Caco-2 (cell line): ENCODE measurements around the gene BDH1. TPM values are rescaled to one million over a fixed set of nuclear protein-coding genes. Genes with fewer than 3 reads are reported as not detected.

Experiments used
- BruUV-seq: library from RNA; stranded (reverse); fragments of 400-500 nt; replicated peaks from 2 replicates; lab custom pipeline; 2021; lab: Mats Ljungman, UMichigan
- CTCF ChIA-PET: fragments of 300-600 bp; sonication (Branson Sonifier 250); formaldehyde crosslinking; loops from one replicate; lab custom pipeline; 2022; ENCODE audit warnings: antibody characterized with exemption; lab: Charles Lee
- POLR2A ChIA-PET: fragments of 300-600 bp; sonication (Branson Sonifier 250); formaldehyde crosslinking; loops from one replicate; lab custom pipeline; 2022; ENCODE audit warnings: antibody characterized with exemption; lab: Charles Lee
- DNase-seq, 2 experiments: peaks; one replicate each; pipeline versions ENCODE4 v3.0.0 to v3.0.0-alpha.2; 2020 to 2022
- H3K27me3 ChIP-seq: replicated peaks from 2 replicates; pipeline ENCODE4 v1.6.0; 2011; ENCODE audit warnings: low read length; ENCODE audit not compliant: control insufficient read depth, insufficient read depth
- H3K36me3 ChIP-seq: 2 replicates; pipeline ENCODE4 v1.5.1; 2011; ENCODE audit warnings: low read length; ENCODE audit not compliant: control insufficient read depth, insufficient read depth
- H3K4me1 ChIP-seq: fragments of 250-450 bp; sonication (Bioruptor Pico); 2 replicates; pipeline ENCODE4 v1.5.1; 2020; ENCODE audit warnings: mild to moderate bottlenecking
- H3K4me3 ChIP-seq: 2 replicates; pipeline ENCODE4 v1.5.1; 2011; ENCODE audit warnings: low read depth, mild to moderate bottlenecking, control low read depth, low read length
- H3K9me3 ChIP-seq: fragments of 250-450 bp; sonication (Bioruptor Pico); 2 replicates; pipeline ENCODE4 v1.5.1; 2020; ENCODE audit warnings: mild to moderate bottlenecking, moderate library complexity
- H3K27ac Mint-ChIP-seq: one replicate; pipeline ENCODE4 v1.8.0; 2022; ENCODE audit warnings: mixed read lengths; ENCODE audit not compliant: unreplicated experiment
- H3K27me3 Mint-ChIP-seq: one replicate; pipeline ENCODE4 v1.8.0; 2022; ENCODE audit warnings: mixed read lengths; ENCODE audit not compliant: insufficient read depth, unreplicated experiment
- H3K36me3 Mint-ChIP-seq: one replicate; pipeline ENCODE4 v1.8.0; 2022; ENCODE audit warnings: mild to moderate bottlenecking, mixed read lengths; ENCODE audit not compliant: insufficient read depth, unreplicated experiment
- H3K4me1 Mint-ChIP-seq: one replicate; pipeline ENCODE4 v1.8.0; 2022; ENCODE audit warnings: low read depth, mixed read lengths; ENCODE audit not compliant: unreplicated experiment
- H3K4me3 Mint-ChIP-seq: one replicate; pipeline ENCODE4 v1.8.0; 2022; ENCODE audit warnings: mild to moderate bottlenecking, moderate library complexity, mixed read lengths; ENCODE audit not compliant: unreplicated experiment
- H3K9me3 Mint-ChIP-seq: one replicate; pipeline ENCODE4 v1.8.0; 2022; ENCODE audit warnings: mixed read lengths; ENCODE audit not compliant: unreplicated experiment
- intact Hi-C: fragments of 100-400 bp; cut with micrococcal nuclease; formaldehyde crosslinking; loops from one replicate; pipeline ENCODE4 v1.10.0; 2022; ENCODE audit not compliant: unreplicated experiment
- total RNA-seq: library from RNA; stranded (reverse); gene quantifications from 2 replicates; pipeline ENCODE4 v1.2.3, GENCODE V29; 2022
- TF ChIP-seq, protein P1 (sequence below), 2 experiments: fragments of 200-600 bp in 1 of 2; IDR thresholded peaks; 1 replicate in 1 of 2; 2 replicates in 1 of 2; pipeline versions ENCODE4 v1.5.1 to v1.8.0; 2011 to 2022; ENCODE audit warnings: antibody characterized with exemption in 1 of 2, control low read depth in 1 of 2, inconsistent platforms in 1 of 2, low read depth in 1 of 2, low read length in 1 of 2, mild to moderate bottlenecking in 1 of 2, moderate library complexity in 1 of 2; ENCODE audit not compliant: insufficient read depth in 1 of 2, severe bottlenecking in 1 of 2, unreplicated experiment in 1 of 2

Gene BDH1
- total RNA-seq, 1 experiment from 2014 or later = 41.8 TPM

- POLR2A ChIA-PET = no interaction called here
- Mint-ChIP-seq H3K36me3 (no peaks in the 10 kb centered on the region), H3K9me3 (no peaks in the 10 kb centered on the region), H3K27ac (no peak overlapping the region), H3K4me3 (no peak overlapping the region), H3K27me3 (no peaks in the 10 kb centered on the region), H3K4me1 (peaks cover 25% of the 10 kb centered on the region)
- CTCF ChIA-PET = no interaction called here
- intact Hi-C loops = no loop called here
- BruUV-seq = no TSS peak
- Histone ChIP-seq H3K36me3 (no peaks in the 10 kb centered on the region; the same call in 1 of the 2 replicates), H3K9me3 (no peaks in the 10 kb centered on the region), H3K27me3 (no peaks in the 10 kb centered on the region), H3K4me3 (no peak overlapping the region), H3K4me1 (peaks cover 31% of the 10 kb centered on the region)
- no peak for DNase-seq
- TF ChIP-seq, protein P1, sequence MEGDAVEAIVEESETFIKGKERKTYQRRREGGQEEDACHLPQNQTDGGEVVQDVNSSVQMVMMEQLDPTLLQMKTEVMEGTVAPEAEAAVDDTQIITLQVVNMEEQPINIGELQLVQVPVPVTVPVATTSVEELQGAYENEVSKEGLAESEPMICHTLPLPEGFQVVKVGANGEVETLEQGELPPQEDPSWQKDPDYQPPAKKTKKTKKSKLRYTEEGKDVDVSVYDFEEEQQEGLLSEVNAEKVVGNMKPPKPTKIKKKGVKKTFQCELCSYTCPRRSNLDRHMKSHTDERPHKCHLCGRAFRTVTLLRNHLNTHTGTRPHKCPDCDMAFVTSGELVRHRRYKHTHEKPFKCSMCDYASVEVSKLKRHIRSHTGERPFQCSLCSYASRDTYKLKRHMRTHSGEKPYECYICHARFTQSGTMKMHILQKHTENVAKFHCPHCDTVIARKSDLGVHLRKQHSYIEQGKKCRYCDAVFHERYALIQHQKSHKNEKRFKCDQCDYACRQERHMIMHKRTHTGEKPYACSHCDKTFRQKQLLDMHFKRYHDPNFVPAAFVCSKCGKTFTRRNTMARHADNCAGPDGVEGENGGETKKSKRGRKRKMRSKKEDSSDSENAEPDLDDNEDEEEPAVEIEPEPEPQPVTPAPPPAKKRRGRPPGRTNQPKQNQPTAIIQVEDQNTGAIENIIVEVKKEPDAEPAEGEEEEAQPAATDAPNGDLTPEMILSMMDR (IDR thresholded peaks at IDR 0.05; ENCODE audit: insufficient read depth in 1 of 2, low read depth in 1 of 2, low read length in 1 of 2, severe bottlenecking in 1 of 2, unreplicated experiment in 1 of 2) = no peak
Measured at GRCh38 chr3:197523526-197523925, 32.2 kb downstream of the BDH1 start.

DNA sequence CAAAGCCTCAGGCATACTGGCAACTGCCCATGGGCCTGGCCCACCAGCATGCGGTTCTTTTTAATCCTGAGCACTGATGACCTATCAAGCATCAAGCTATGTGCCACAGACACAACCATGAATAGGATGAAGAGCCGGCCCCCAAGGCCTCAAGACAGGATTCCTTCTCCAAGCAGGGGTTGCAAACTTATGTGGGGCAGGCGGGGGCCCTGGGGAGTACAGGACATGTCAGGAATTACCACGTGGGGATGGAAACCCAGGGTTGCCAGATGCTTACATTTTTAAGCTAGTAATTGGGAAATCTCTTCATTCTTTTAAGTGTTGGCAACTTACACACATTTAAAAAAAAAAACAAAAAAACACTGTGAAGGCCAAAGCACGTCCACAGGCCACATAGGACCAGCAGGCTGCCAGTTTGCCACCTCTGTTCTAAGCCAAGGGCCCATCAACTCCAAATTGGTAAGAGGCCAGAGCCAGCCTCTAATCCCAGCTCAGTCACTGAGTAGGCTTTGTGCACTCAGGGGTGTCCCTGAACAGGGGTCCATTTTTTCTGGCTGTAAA lies 32.8 kb downstream of the BDH1 start:
- DNase-seq = no peak
- Mint-ChIP-seq H3K4me3 (no peak overlapping the region), H3K9me3 (no peaks in the 10 kb centered on the region), H3K36me3 (no peaks in the 10 kb centered on the region), H3K27ac (no peak overlapping the region), H3K27me3 (no peaks in the 10 kb centered on the region), H3K4me1 (peaks cover 25% of the 10 kb centered on the region)
- intact Hi-C loops = no loop called here
- no peaks in the 10 kb centered on the region; the same call in 1 of the 2 replicates for H3K36me3 ChIP-seq
- no TSS peak for BruUV-seq
- CTCF ChIA-PET = no interaction called here
- POLR2A ChIA-PET = interaction anchor here (0.6 kb wide), 1 partner anchor 8 kb away, joined by 3 read pairs; no protein-coding TSS in a partner anchor
- H3K4me1 ChIP-seq = peaks cover 31% of the 10 kb centered on the region
- TF ChIP-seq, protein P1 (IDR thresholded peaks at IDR 0.05; ENCODE audit: insufficient read depth in 1 of 2, low read depth in 1 of 2, low read length in 1 of 2, severe bottlenecking in 1 of 2, unreplicated experiment in 1 of 2) = no peak
- no peaks in the 10 kb centered on the region for H3K27me3 ChIP-seq
- no peak overlapping the region for H3K4me3 ChIP-seq
- no peaks in the 10 kb centered on the region for H3K9me3 ChIP-seq

- POLR2A ChIA-PET = interaction anchor here (0.6 kb wide), 1 partner anchor 8 kb away, joined by 3 read pairs; no protein-coding TSS in a partner anchor
- H3K36me3 Mint-ChIP-seq = no peaks in the 10 kb centered on the region
- CTCF ChIA-PET = no interaction called here
- peak overlapping the region; percentile 96 for H3K27ac Mint-ChIP-seq
- H3K27me3 Mint-ChIP-seq = no peaks in the 10 kb centered on the region
- Histone ChIP-seq H3K9me3 (no peaks in the 10 kb centered on the region), H3K36me3 (no peaks in the 10 kb centered on the region; the same call in 1 of the 2 replicates), H3K27me3 (no peaks in the 10 kb centered on the region), H3K4me3 (no peak overlapping the region), H3K4me1 (peaks cover 31% of the 10 kb centered on the region)
- H3K9me3 Mint-ChIP-seq = no peaks in the 10 kb centered on the region
- no peak for DNase-seq
- peak overlapping the region; percentile 75 for H3K4me3 Mint-ChIP-seq
- peaks cover 25% of the 10 kb centered on the region for H3K4me1 Mint-ChIP-seq
- BruUV-seq = no TSS peak
- TF ChIP-seq, protein P1 (IDR thresholded peaks at IDR 0.05; ENCODE audit: insufficient read depth in 1 of 2, low read depth in 1 of 2, low read length in 1 of 2, severe bottlenecking in 1 of 2, unreplicated experiment in 1 of 2) = no peak
- intact Hi-C loops = no loop called here
Measured at GRCh38 chr3:197522183-197522715, 33.5 kb downstream of the BDH1 start.
